ENCODE data around the gene SRPRB.

SRPRB gene

GRCh38 chr3:133869586-133869985 lies 64.0 kb downstream of the SRPRB start:
- no peak overlapping the region for H3K27ac ChIP-seq (ENCODE audit: low read depth, low read length)
- no peak overlapping the region for H4K12ac ChIP-seq (ENCODE audit: low read depth, low read length)
- no peaks in the 10 kb centered on the region for H3K79me1 ChIP-seq (ENCODE audit: low read length)
- H3K4ac ChIP-seq (ENCODE audit: low read depth, low read length), result no peak overlapping the region
- H2BK5ac ChIP-seq (ENCODE audit: low read depth, low read length, poor library complexity), result no peak overlapping the region
- H3K79me2 ChIP-seq (ENCODE audit: control insufficient read depth, insufficient read depth, low read length, poor library complexity), result no peaks in the 10 kb centered on the region
- H2BK120ac ChIP-seq (ENCODE audit: insufficient read depth, low read length, poor library complexity), result no peak overlapping the region
- H3K9ac ChIP-seq (ENCODE audit: low read length), result no peak overlapping the region
- no peaks in the 10 kb centered on the region for H3K27me3 ChIP-seq (ENCODE audit: insufficient read depth, low read length)
- H3K4me3 ChIP-seq (ENCODE audit: low read depth, low read length), result no peak overlapping the region
- no peaks in the 10 kb centered on the region for H3K36me3 ChIP-seq (ENCODE audit: control insufficient read depth in 1 of 2, insufficient read depth in 2 of 2, low read length in 2 of 2)
- no peak overlapping the region for H3K18ac ChIP-seq (ENCODE audit: low read length)
- H3K23ac ChIP-seq (ENCODE audit: low read length), result no peak overlapping the region
- no peak overlapping the region for H2BK12ac ChIP-seq (ENCODE audit: low read length)
- no peak for DNase-seq
- no peak overlapping the region for H4K8ac ChIP-seq (ENCODE audit: low read depth, low read length)
- WGBS (ENCODE audit: extremely low coverage, insufficient coverage, insufficient read length), result no CpG with 5 or more reads among the region's 6 CpGs
- no peaks in the 10 kb centered on the region for H3K4me1 ChIP-seq (ENCODE audit: control insufficient read depth in 1 of 2, insufficient read depth in 2 of 2, low read length in 2 of 2)
- no peak overlapping the region for H3K14ac ChIP-seq (ENCODE audit: low read length)
- H2AK5ac ChIP-seq (ENCODE audit: low read length), result no peak overlapping the region
- no peak overlapping the region for H4K91ac ChIP-seq (ENCODE audit: low read depth, low read length)
- H3K4me2 ChIP-seq (ENCODE audit: low read length), result no peak overlapping the region
- no peak overlapping the region for H2AFZ ChIP-seq (ENCODE audit: insufficient read depth, low read length, poor library complexity)
- no peaks in the 10 kb centered on the region for H3K9me3 ChIP-seq (ENCODE audit: insufficient read depth, low read depth, low read length)

GRCh38 chr3:133870822-133871221 lies 65.2 kb downstream of the SRPRB start:
- Histone ChIP-seq H3K4ac (ENCODE audit: low read depth, low read length) (no peak overlapping the region), H3K27ac (ENCODE audit: low read depth, low read length) (no peak overlapping the region), H3K79me1 (ENCODE audit: low read length) (no peaks in the 10 kb centered on the region), H2BK5ac (ENCODE audit: low read depth, low read length, poor library complexity) (no peak overlapping the region), H3K4me3 (ENCODE audit: low read depth, low read length) (no peak overlapping the region), H3K9me3 (ENCODE audit: insufficient read depth, low read depth, low read length) (no peaks in the 10 kb centered on the region), H2AFZ (ENCODE audit: insufficient read depth, low read length, poor library complexity) (no peak overlapping the region), H4K12ac (ENCODE audit: low read depth, low read length) (no peak overlapping the region), H4K8ac (ENCODE audit: low read depth, low read length) (no peak overlapping the region), H2BK120ac (ENCODE audit: insufficient read depth, low read length, poor library complexity) (no peak overlapping the region), H3K4me1 (ENCODE audit: control insufficient read depth in 1 of 2, insufficient read depth in 2 of 2, low read length in 2 of 2) (no peaks in the 10 kb centered on the region), H2AK5ac (ENCODE audit: low read length) (no peak overlapping the region), H4K91ac (ENCODE audit: low read depth, low read length) (no peak overlapping the region), H3K4me2 (ENCODE audit: low read length) (no peak overlapping the region), H3K23ac (ENCODE audit: low read length) (no peak overlapping the region), H3K27me3 (ENCODE audit: insufficient read depth, low read length) (no peaks in the 10 kb centered on the region), H3K18ac (ENCODE audit: low read length) (no peak overlapping the region), H3K14ac (ENCODE audit: low read length) (no peak overlapping the region), H3K79me2 (ENCODE audit: control insufficient read depth, insufficient read depth, low read length, poor library complexity) (no peaks in the 10 kb centered on the region), H3K9ac (ENCODE audit: low read length) (no peak overlapping the region), H3K36me3 (ENCODE audit: control insufficient read depth in 1 of 2, insufficient read depth in 2 of 2, low read length in 2 of 2) (no peaks in the 10 kb centered on the region), H2BK12ac (ENCODE audit: low read length) (no peak overlapping the region)
- no peak for DNase-seq
